Breast epithelium (tissue), 3 donors: ENCODE data around the gene RABGAP1L.

Source experiments
- POLR2A ChIP-seq: fragments of 450-650 bp; IDR thresholded peaks from one replicate; pipeline ENCODE4 v1.6.1; 2016; ENCODE audit warnings: antibody characterized with exemption, mild to moderate bottlenecking, moderate library complexity
- POLR2AphosphoS5 ChIP-seq, 3 donors: sonication (generic); formaldehyde crosslinking; IDR thresholded peaks; one replicate each; pipeline ENCODE4 v1.6.1; 2017; ENCODE audit warnings: antibody characterized with exemption in 3 of 3
- TF ChIP-seq, protein P1 (sequence below), 3 donors: fragments of 450-650 bp; IDR thresholded peaks; one replicate each; pipeline ENCODE4 v1.5.1; 2016 to 2017; ENCODE audit warnings: antibody characterized with exemption in 3 of 3, mild to moderate bottlenecking in 3 of 3, moderate library complexity in 3 of 3

DNA sequence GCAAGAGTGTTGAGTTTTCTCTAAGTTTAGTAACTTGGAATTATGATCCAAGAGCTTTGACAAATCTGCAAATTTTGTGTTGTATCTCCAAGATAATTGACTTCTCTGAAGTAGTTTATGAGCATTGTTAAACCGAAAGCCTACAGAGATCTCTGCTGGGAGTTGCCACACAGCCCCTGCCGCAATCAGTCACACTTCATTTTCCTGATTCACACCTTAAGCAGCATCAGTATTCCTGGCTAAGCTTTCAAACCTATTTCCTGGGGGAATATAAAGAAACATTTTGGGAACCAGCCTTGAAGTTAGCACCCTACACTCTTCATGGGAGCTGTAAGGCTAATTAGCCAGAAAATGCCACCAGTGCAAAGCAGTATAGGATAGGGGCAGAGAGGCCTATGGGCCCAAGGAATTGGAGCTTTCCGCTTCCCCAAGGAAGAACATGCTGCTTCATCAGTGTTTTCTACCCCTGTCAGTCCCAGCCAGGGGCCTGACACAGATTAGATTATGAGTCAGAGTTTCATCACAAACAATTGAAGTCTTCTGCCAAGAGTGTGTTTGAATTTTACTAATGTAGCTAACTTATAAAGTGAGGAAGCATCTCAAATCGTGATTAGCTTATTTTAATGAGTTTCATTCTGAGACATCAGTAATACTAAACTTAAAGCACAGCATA is 817.3 kb downstream of the RABGAP1L start:
- TF ChIP-seq, protein P1, sequence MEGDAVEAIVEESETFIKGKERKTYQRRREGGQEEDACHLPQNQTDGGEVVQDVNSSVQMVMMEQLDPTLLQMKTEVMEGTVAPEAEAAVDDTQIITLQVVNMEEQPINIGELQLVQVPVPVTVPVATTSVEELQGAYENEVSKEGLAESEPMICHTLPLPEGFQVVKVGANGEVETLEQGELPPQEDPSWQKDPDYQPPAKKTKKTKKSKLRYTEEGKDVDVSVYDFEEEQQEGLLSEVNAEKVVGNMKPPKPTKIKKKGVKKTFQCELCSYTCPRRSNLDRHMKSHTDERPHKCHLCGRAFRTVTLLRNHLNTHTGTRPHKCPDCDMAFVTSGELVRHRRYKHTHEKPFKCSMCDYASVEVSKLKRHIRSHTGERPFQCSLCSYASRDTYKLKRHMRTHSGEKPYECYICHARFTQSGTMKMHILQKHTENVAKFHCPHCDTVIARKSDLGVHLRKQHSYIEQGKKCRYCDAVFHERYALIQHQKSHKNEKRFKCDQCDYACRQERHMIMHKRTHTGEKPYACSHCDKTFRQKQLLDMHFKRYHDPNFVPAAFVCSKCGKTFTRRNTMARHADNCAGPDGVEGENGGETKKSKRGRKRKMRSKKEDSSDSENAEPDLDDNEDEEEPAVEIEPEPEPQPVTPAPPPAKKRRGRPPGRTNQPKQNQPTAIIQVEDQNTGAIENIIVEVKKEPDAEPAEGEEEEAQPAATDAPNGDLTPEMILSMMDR (IDR thresholded peaks at IDR 0.05): no peak
- TF ChIP-seq POLR2A (no peak), POLR2AphosphoS5 (IDR thresholded peaks at IDR 0.05) (no peak)
